Tibial nerve (tissue), 3 donors: ENCODE measurements around the gene KCTD14.

Source experiments
- CTCF ChIP-seq, 5 experiments: fragments of 200-600 bp in 3 of 5; fragments of 450-650 bp in 2 of 5; sonication (generic) in 3 of 5; IDR thresholded peaks; one replicate each; pipeline ENCODE4 v1.5.1; 2016 to 2019; ENCODE audit warnings: antibody characterized with exemption in 5 of 5, mild to moderate bottlenecking in 3 of 5, moderate library complexity in 2 of 5
- POLR2A ChIP-seq, 2 donors: fragments of 450-650 bp; IDR thresholded peaks; one replicate each; pipeline ENCODE4 v1.6.1; 2017; ENCODE audit warnings: antibody characterized with exemption in 2 of 2, mild to moderate bottlenecking in 2 of 2, moderate library complexity in 2 of 2

- no peak for TF ChIP-seq CTCF (IDR thresholded peaks at IDR 0.05)
- no peak for TF ChIP-seq POLR2A (IDR thresholded peaks at IDR 0.05)
Observed at GRCh38 chr11:77999446-78000030, 23.5 kb downstream of the KCTD14 start.
